IgD-negative memory B cell (primary cell): ENCODE results near the gene RINL. TPM values are rescaled to one million over a fixed set of nuclear protein-coding genes. Genes with fewer than 3 reads are reported as not detected.

Experiments used
- H3K27ac Mint-ChIP-seq, 3 donors: one replicate each; pipeline ENCODE4 v1.8.0; 2020 to 2022; ENCODE audit warnings: mild to moderate bottlenecking in 3 of 3, mixed read lengths in 3 of 3, moderate library complexity in 1 of 3
- H3K27me3 Mint-ChIP-seq: one replicate; pipeline ENCODE4 v1.8.0; 2021; ENCODE audit warnings: mixed read lengths
- H3K36me3 Mint-ChIP-seq: one replicate; pipeline ENCODE4 v1.8.0; 2020; ENCODE audit warnings: mild to moderate bottlenecking, mixed read lengths
- H3K4me1 Mint-ChIP-seq, 3 donors: one replicate each; pipeline ENCODE4 v1.8.0; 2020 to 2022; ENCODE audit warnings: mixed read lengths in 3 of 3, mild to moderate bottlenecking in 1 of 3
- H3K4me3 Mint-ChIP-seq, 4 donors: one replicate each; pipeline ENCODE4 v1.8.0; 2020 to 2022; ENCODE audit warnings: mild to moderate bottlenecking in 4 of 4, mixed read lengths in 4 of 4, moderate library complexity in 3 of 4
- H3K9me3 Mint-ChIP-seq, 3 donors: one replicate each; pipeline ENCODE4 v1.8.0; 2020 to 2021; ENCODE audit warnings: mixed read lengths in 3 of 3, mild to moderate bottlenecking in 1 of 3
- polyA plus RNA-seq: library from polyadenylated mRNA; unstranded; fragments of 300-500 nt; fragmentation: Illumina TruSeq; gene quantifications from one replicate; pipeline ENCODE4 v1.2.3, GENCODE V29; 2021

RINL gene
- polyA plus RNA-seq, 1 donor from 2014 or later: 61.3 TPM

DNA sequence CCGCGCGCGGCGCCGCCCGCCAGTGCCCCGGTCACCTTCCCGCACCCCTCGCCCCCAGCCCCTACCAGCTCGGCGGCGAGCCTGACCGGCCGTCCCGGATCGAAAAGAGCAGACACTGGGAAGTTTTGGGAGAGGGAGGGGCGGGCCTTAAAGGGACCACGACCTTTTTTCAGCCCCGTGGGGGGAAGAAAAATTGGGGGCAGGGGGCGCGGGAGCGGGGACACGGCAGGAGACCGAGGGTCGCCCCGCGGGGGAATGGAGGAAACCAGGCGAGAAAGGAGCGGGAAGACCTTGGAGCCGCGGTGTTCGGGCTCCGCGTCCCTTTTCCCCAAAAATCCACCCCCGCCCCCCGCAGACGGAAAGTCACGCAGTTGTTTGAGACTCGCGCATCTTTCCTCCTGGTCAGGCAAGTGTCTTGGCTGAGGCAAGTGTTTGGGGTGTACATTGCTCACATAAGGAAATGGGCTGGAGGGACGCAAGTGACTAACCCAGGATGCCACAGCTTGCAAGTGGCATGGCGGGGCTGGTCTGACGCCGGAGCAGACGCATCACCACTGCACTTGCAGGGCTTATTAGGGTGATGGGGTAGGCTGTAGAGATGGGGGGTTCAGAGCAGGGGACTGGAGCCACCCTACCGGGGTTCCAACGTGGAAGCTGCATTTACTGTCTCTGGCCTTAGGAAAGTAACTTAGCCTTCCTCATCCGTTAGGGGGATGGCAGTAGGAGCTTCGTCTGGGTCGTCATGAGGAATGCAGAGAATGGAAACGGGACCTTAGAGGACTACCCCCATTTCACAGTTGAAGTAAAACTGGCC is 25.6 kb downstream of the RINL start:
- H3K4me3 Mint-ChIP-seq: peak overlapping the region; percentile 73 to 99 (median 98)
- peak overlapping the region; percentile 92 to 99 (median 98) for H3K27ac Mint-ChIP-seq
- peaks cover 2% of the 10 kb centered on the region for H3K36me3 Mint-ChIP-seq
- peaks cover 20 to 35% (median 31%) of the 10 kb centered on the region in 3 donors for H3K4me1 Mint-ChIP-seq
- peaks cover 2% of the 10 kb centered on the region for H3K27me3 Mint-ChIP-seq
- no peaks in the 10 kb centered on the region for H3K9me3 Mint-ChIP-seq

DNA sequence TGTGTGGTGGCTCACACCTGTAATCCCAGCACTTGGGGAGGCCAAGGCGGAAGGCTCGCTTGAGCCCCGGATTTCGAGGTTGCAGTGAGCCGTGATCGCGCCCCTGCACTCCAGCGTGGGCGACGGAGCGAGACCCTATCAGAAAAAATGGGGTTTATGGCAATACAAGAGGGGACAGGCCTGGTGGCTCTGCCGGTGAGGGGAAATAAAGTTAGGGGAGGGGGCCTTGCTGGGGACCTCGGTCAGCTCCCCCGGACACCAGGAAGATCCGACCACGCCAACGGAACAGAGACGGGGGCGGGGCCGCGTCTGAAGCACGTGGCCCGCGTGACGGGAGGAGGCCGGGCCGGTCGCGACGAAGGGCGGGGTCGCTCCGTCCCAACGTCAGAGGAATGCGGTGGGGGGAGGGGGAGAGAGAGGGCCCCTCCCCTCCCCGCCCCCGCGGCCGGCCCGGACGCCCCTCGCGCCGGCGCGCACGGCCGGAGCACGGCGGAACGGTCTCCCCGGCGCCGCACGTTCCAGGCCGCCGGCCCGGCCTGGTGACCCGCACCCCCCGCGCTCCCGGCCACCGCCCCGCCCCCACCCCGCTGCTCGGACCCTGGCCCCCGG is 26.3 kb downstream of the RINL start:
- H3K36me3 Mint-ChIP-seq: peaks cover 2% of the 10 kb centered on the region
- peak overlapping the region; percentile 73 to 99 (median 96) for H3K4me3 Mint-ChIP-seq
- peaks cover 13 to 34% (median 26%) of the 10 kb centered on the region in 3 donors for H3K4me1 Mint-ChIP-seq
- H3K27me3 Mint-ChIP-seq: peaks cover 2% of the 10 kb centered on the region
- no peaks in the 10 kb centered on the region for H3K9me3 Mint-ChIP-seq
- peak overlapping the region; percentile 88 to 100 (median 99) for H3K27ac Mint-ChIP-seq

DNA sequence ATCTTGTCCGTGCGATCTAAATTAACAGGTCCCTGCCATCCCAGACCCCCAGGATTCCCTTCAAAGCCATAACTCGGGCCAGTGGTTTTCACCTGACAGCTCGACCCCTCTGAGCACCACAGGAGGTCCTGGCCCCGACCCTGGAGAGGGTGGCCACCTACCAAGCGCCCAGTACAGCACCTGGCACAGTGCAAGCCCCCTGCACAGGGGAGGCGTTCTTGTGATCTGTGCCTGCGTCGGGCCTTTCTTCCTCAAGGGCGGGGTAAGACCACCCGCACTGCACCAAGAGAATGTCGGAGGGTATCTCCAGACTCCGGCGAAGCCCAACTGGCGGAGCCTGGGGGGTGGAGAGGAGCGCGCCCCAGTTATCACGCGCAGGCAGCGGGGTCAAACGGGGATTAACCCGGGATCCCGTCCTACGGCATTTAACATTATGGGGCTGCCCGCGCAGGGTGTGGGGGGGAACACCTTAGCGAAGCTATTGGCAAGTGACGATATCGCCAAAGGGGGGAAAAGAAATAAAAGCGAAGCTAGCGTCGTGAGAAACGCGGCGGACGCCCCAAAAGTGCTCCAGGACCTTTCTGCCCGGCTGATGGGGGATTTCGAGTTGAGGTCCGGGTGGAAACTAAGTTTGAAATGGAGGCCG is 27.0 kb downstream of the RINL start:
- peaks cover 8 to 30% (median 27%) of the 10 kb centered on the region in 3 donors for H3K4me1 Mint-ChIP-seq
- H3K27ac Mint-ChIP-seq: peak overlapping the region; percentile 88 to 100 (median 99)
- peak overlapping the region; percentile 73 to 98 (median 94) for H3K4me3 Mint-ChIP-seq
- peaks cover 2% of the 10 kb centered on the region for H3K27me3 Mint-ChIP-seq
- peaks cover 2% of the 10 kb centered on the region for H3K36me3 Mint-ChIP-seq
- no peaks in the 10 kb centered on the region for H3K9me3 Mint-ChIP-seq

DNA sequence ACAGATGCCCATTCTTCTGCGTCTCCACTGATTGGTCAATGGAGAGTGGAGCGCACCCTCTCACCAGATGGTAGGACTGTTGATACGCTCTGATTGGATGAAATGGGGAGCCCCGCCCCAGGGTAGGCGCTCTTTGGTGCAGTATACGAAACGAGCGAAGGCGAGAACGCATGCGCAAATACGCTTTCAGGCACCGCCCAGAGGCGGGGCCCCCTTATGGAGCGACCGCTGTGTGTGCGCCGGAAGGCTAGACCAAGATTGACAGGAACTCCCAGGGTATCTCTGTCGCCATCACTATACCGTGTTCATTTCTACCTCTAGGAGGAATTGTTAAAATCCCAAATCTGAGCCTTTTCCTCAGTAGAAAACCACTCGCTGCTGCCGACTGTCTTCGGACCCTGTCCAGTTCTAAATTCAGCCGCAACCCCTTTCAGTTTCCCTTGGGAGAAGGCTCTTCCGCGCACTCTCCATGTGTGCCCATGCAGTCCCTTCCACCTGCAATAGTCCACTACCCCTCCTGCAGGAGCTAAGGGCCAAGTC is 27.6 kb downstream of the RINL start:
- peaks cover 8 to 35% (median 32%) of the 10 kb centered on the region in 3 donors for H3K4me1 Mint-ChIP-seq
- peaks cover 2% of the 10 kb centered on the region for H3K36me3 Mint-ChIP-seq
- peaks cover 2% of the 10 kb centered on the region for H3K27me3 Mint-ChIP-seq
- H3K4me3 Mint-ChIP-seq: peak overlapping the region; percentile 73 to 98 (median 94)
- H3K9me3 Mint-ChIP-seq: no peaks in the 10 kb centered on the region
- peak overlapping the region; percentile 88 to 100 (median 99) for H3K27ac Mint-ChIP-seq

DNA sequence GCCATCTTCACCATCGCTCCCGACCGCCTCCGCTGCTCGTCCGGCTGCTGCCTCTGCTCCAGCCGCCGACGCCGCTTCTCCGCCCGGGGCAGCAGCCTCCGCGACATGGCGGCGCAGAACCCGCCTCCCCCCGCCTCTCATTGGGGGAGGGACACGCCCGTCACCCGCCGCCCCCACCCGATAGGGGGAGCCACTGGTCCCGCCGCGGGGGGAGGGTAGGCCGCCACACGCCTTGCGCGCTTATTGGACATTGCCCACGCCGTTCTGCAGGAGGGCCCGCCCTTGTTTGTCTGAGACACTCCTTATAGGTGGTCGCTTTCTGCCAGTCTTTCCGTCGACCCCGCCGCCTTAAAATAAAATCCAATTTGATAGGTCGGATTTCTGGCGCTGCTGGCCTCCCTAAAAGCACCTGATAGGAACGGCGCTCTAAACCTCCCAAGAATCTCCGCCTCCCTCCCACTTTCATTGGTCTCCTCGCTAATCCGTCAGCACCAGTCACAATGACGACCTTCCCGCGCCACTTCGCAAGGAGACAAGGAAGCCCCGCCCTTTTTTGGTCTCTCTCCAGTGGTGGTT is 28.1 kb downstream of the RINL start, which contains the start of gene HNRNPL:
Gene HNRNPL (minus strand): TSS at position 127 of the 576 bp plus-strand sequence. CDS start 20 bp downstream, at position 107.
- peak within 1 kb of the TSS; percentile 88 to 100 (median 99) for H3K27ac Mint-ChIP-seq
- H3K4me3 Mint-ChIP-seq: peak within 1 kb of the TSS; percentile 73 to 98 (median 94)
- no peaks in the 10 kb centered on the region for H3K9me3 Mint-ChIP-seq
- H3K27me3 Mint-ChIP-seq: peaks cover 2% of the 10 kb centered on the region
- H3K36me3 Mint-ChIP-seq: peaks cover 2% of the 10 kb centered on the region
- peaks cover 8 to 38% (median 33%) of the 10 kb centered on the region in 3 donors for H3K4me1 Mint-ChIP-seq

DNA sequence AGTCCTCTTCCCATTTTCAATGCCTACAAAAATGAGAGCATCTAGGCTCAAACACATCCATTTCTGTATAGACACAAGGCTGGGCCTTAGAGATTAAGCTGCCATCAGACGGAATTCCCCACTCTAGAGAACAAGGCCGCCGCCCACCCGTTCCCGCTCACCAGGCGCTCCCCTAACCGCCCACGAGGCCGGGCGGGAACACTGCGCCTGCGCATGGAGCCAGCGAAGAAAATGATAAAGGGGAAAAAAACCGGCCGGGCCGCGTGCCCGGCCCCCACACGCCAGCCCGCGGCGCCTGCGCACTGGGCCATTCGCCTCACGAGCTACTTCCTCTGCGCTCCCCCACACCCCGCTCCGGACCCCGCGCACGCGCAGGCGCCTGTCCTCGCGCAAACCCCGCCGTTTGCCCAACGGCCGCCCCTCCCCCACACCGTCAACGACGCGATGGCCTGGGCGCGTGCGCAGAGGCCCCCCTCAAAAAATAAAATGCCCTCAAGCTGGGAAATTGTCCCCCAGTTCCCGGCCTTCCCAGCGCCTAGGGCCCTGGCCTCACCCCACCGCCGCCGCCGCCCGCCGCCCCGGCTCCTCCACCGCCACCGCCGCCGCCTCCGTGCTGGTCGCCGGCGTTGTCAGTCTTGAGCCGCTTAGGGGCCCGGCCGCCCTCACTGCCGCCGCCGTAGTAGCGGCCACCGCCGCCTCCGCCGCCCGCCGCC is 28.8 kb downstream of the RINL start:
- H3K4me1 Mint-ChIP-seq: peaks cover 12 to 40% (median 36%) of the 10 kb centered on the region in 3 donors
- peaks cover 3% of the 10 kb centered on the region for H3K36me3 Mint-ChIP-seq
- H3K9me3 Mint-ChIP-seq: no peaks in the 10 kb centered on the region
- peak overlapping the region; percentile 88 to 100 (median 97) for H3K27ac Mint-ChIP-seq
- peak overlapping the region; percentile 73 to 98 (median 94) for H3K4me3 Mint-ChIP-seq
- peaks cover 2% of the 10 kb centered on the region for H3K27me3 Mint-ChIP-seq

DNA sequence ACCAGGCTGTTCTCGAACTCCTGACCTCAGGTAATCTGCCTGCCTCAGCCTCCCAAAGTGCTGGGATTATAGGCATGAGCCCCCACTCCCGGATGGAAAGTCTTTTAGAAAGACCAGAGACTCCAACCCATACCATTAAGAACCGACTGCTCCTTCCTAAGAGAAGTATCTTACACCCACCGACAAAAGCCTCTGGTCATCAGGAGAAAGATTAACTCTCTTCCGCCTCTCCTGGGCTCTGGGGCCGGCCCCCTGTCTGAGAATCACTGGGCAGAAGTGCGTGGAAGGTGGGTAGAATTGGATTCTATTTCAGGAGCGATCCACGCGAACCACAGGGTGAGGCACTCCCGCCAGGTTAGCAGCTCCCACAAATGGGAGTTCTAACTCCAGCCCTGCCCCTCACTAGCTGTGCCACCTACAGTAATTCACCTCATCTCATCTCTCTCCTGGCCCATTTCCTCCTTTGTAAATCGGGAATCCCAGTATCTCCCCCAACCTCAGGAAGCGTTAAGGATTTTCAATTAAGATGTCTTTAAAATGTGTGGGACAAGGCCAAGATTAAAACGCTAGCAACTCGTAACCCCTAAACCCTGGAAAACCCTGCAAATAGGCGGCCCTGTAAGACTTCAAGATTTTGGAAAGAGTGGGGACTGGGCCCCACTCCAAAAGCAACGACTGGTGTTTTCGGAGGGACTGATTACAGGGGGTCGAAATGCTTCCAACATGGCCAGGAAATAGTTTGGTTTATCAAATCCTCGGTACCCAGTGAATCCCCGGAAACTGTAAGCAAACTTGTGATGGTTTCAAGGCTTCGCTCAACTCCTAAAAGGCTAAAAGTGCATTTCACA is 29.6 kb downstream of the RINL start:
- Mint-ChIP-seq H3K4me1 (peaks cover 18 to 45% (median 40%) of the 10 kb centered on the region in 3 donors), H3K4me3 (peak overlapping the region; percentile 73 to 98 (median 94)), H3K9me3 (no peaks in the 10 kb centered on the region), H3K27me3 (peaks cover 2% of the 10 kb centered on the region), H3K27ac (peak overlapping the region; percentile 88 to 100 (median 97)), H3K36me3 (peaks cover 6% of the 10 kb centered on the region)

DNA sequence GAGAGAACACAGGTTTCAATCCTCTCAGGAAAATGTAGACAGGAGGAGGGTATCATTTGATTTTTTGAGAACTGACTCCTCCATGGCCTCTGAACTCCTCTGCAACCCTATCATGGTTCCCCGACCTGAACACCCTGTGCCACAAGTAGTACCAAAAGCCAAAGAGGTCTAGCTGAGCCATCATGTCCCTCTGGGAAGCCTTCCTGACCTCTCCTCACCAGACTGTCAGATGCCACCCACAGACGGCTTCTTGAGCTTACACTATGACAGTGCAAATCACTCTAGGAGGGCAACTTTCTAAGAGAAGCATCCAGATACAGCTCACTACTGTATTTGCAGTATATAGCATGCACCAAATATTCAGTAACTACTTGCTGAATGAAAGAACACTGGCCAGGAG is 32.0 kb downstream of the RINL start:
- Mint-ChIP-seq H3K4me3 (peak overlapping the region in 1 of 4 donors; percentile 10), H3K27me3 (peaks cover 2% of the 10 kb centered on the region), H3K9me3 (no peaks in the 10 kb centered on the region), H3K4me1 (peaks cover 20 to 55% (median 43%) of the 10 kb centered on the region in 3 donors), H3K36me3 (peaks cover 10% of the 10 kb centered on the region), H3K27ac (peak overlapping the region in 2 of 3 donors; percentile 46 to 57)

DNA sequence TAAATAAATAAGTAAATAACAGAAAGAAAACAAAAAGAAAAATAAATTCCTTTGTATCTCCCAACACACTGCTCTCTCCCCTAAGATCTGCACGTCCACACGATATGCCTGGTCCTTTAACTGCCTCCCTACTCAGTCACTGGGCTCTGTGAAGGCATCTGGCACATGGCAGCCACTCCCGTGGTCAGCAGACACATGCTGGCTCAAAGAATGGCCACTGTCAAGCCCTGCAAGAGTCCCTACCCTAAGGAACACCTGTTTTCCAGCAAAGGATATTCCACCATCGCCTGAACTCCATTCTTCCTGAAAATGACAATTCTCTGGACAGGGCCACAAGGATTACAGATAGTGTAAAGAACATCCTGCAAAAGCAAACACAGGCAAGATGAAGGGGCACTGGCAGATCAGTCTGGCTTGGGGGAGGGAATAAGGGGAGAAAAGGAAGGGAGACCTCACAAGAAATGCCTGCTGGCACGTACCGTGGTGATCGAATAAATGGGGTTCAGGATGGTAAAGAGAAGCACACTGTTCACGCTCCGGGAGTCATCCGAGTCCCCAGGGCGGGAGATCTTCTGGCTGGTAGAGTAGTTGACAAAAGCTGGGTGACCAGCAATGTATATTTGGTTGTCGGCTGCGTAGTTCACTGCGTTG is 32.6 kb downstream of the RINL start:
- H3K27ac Mint-ChIP-seq: peak overlapping the region in 2 of 3 donors; percentile 46 to 57

DNA sequence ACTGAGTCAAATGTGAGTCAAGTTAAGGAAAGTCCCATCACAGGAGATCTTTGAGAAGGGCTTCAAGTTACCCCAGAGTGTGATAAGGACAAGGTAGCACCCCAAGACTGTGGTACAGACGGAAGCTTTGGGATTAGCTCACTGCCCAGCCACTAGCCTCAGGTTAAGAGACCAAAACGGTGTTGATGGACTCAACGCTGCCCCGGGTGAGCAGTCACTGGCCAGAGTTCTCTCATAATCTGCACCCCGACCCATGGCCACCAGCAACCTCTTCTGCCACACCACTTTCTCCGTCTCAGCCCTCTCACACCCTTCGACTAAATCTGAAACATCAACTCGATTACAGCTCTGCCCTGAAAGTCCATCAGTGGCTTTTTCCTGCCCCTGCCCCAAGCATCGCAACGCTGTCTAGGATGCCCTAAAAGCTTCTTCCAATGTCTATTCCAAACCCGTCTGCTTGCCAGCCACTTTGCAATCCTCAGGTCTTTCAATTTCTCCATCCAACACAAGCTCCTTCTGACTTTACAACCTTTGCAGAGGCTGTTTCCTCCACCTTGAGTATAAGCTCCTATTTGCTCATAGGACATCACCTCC is 33.9 kb downstream of the RINL start:
- H3K9me3 Mint-ChIP-seq: no peaks in the 10 kb centered on the region
- H3K36me3 Mint-ChIP-seq: peaks cover 10% of the 10 kb centered on the region
- H3K27ac Mint-ChIP-seq: peak overlapping the region in 2 of 3 donors; percentile 47 to 71
- H3K4me1 Mint-ChIP-seq: peaks cover 20 to 56% (median 41%) of the 10 kb centered on the region in 3 donors
- no peaks in the 10 kb centered on the region for H3K27me3 Mint-ChIP-seq
- H3K4me3 Mint-ChIP-seq: peak overlapping the region in 3 of 4 donors; percentile 4 to 87 (median 30)

More for the DNA sequence above, 32.6 kb downstream of the RINL start:
- Mint-ChIP-seq H3K4me3 (peak overlapping the region in 1 of 4 donors; percentile 63), H3K27me3 (peaks cover 2% of the 10 kb centered on the region), H3K36me3 (peaks cover 10% of the 10 kb centered on the region), H3K4me1 (peaks cover 20 to 56% (median 41%) of the 10 kb centered on the region in 3 donors), H3K9me3 (no peaks in the 10 kb centered on the region)

DNA sequence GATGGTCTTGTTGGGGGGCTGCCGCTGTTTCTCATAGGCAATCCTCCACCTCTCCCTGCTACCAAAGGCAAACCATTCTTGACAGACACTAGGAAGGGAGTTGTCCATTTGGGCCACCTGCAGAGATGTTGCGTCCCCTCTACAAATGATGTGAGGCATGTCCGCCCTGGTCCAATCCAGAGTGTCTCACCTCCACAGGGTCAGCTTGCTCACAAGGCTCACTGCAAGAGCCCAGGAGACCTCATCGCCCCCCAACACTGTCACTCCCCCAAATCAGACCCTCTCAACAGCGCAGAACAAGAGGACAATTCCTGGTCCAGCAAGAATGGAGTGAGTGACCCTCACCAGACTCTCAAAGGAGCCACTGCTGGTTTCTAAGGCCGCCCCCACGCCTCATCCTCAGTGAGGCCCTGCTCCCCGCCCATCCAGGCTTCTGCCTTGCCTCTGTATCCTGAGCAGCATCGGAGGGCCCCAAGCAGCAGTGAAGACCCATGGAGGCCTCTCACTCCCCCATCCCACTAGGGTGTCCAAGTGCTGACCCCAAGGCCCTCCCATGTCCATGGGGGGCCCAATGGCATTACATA is 34.8 kb downstream of the RINL start:
- H3K27ac Mint-ChIP-seq: peak overlapping the region in 2 of 3 donors; percentile 47 to 71
- H3K4me1 Mint-ChIP-seq: peaks cover 16 to 49% (median 34%) of the 10 kb centered on the region in 3 donors
- H3K36me3 Mint-ChIP-seq: peaks cover 8% of the 10 kb centered on the region
- H3K4me3 Mint-ChIP-seq: peak overlapping the region in 3 of 4 donors; percentile 4 to 68 (median 43)
- no peaks in the 10 kb centered on the region for H3K27me3 Mint-ChIP-seq
- no peaks in the 10 kb centered on the region for H3K9me3 Mint-ChIP-seq
